Amygdala (tissue), 56 donors: ENCODE results near the gene MIOS.
A peak's percentile ranks its signal among the peaks of the same experiment; 100 is the strongest.
"Not testable (repeated sequence)": the region's sequence is repeated elsewhere in the genome, so short reads cannot be mapped to it uniquely, and the experiment has no call there.

Experiments
- DNase-seq, 56 donors: peaks; one replicate each; lab custom pipeline; 2025; lab: John Stamatoyannopoulos, UW

The MIOS gene

DNA sequence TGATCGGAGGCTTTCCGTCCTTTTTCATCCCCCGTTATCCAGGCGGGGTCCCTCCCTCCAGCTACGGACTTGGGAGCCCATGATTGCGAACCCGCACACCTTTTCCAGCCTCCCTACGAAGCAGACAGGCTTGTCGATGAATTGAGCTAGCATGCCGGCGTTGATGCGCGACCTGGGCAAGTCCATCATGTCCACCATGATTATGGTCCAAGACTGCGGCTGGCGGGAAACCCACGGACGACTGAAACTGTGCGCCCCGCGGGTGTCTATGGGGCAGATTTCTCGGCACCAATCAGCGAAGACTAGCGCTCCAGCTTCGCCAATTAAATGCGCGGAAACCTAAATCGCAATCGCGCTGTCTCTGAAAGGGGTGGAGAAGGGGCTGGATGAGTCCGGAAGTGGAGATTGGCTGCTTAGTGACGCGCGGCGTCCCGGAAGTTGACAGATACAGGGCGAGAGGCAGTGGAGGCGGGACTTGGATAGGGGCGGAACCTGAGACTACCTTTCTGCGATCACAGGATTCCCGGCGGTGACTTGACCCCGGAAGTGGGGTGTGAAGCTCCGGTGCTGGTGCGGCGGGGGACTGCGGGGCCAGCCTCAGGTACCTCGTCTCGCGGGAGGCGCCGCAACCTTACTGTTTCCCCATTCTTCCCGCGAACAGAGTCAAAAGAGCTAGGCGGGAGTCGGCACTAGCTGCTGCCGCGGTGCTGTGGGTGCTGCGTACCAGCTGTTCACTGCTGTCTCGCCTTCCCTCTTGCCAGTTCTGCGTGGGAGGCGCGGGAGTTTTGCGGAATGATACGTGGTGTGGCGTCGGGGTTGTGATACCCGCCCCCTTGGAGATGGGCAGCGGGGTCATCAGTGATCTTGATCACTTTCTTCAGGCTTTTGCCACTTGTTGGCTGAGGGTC lies 73.8 kb downstream of the MIOS start, which contains the start of gene UMAD1:
Gene UMAD1, plus strand, starts transcription at position 532 of the 908 bp plus-strand sequence. CDS start 32,620 bp downstream, outside the sequence.
- peak; percentile 81 to 99 (median 98) for DNase-seq

GRCh38 chr7:7641129-7641663 lies 74.5 kb downstream of the MIOS start:
- DNase-seq: peak in 7 of 56 donors; percentile 12 to 64 (median 43)

DNA sequence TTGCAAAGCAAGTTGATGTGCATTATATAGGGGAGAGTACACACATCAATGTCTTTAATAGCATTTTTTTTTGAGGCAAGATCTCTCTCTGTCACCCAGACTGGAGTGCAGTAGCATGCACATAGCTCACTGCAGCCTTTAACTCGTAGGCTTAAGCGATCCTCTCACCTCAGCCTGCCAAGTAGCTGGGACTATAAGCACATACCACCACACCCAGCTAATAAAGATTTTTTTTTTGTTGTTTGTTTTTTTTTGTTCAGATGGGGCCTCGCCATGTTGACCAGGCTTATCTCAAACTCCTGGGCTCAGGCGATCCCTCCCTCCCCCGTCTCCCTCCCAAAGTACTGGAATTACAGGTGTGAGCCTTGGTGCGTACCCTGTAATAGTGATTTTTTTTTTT lies 75.4 kb downstream of the MIOS start:
- no peak for DNase-seq

GRCh38 chr7:7647495-7648036 lies 80.9 kb downstream of the MIOS start:
- DNase-seq: no peak

DNA sequence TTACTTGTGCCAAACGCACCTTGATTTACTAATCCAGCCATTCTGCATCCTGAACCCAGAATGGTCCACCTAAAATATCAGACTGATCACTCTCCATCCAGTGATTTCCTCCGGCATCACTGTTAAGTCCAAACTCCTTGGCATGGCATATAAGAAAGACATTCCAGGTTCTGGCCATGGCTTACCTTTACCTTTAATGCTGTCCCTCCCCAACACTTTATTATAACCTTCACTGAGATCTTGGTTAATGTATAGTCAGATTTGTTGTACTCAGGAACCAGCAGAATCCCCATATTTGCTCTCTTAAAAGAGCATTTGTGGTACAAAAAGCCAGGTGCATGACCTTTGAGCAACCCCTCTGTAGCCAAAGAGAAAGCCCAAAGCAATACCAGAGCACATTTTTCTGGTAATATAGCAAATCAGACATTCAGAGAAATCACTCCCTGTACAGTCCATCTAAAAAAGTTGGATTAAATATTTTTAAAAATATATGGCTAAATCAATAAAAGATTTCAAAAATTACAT lies 84.1 kb downstream of the MIOS start:
- DNase-seq: no peak

- DNase-seq: no peak
These were observed 84.8 kb downstream of the MIOS start for GRCh38 chr7:7651479-7651878.

GRCh38 chr7:7652798-7653540 lies 86.3 kb downstream of the MIOS start:
- DNase-seq: no peak

GRCh38 chr7:7653593-7654187 lies 87.0 kb downstream of the MIOS start:
- no peak for DNase-seq

GRCh38 chr7:7654964-7655715 lies 88.5 kb downstream of the MIOS start:
- no peak for DNase-seq

GRCh38 chr7:7656459-7656858 lies 89.8 kb downstream of the MIOS start:
- not testable (repeated sequence) for DNase-seq
